Measurements from ENCODE around the gene SPRY4. TPM values are rescaled to one million over a fixed set of nuclear protein-coding genes. Genes with fewer than 3 reads are reported as not detected.
A peak's percentile ranks its signal among the peaks of the same experiment; 100 is the strongest.

Gene SPRY4
- total and polyA plus RNA-seq, 2 of the 13 experiments (the other 11 are each of a cell fraction or from before 2014, with no cell fraction given) = 8.9 to 17.8 TPM

GRCh38 chr5:142317173-142317572 is 7.6 kb downstream of the SPRY4 start (continued):
- TF ChIP-seq GRHL1 (CRISPR knock-in tag; conservative IDR thresholded peaks at IDR 0.05) (no peak), RELA (CRISPR knock-in tag; IDR thresholded peaks at IDR 0.05) (no peak), THYN1 (CRISPR knock-in tag; IDR thresholded peaks at IDR 0.05; ENCODE audit: borderline replicate concordance, low read depth) (no peak), ETS1 (CRISPR knock-in tag; IDR thresholded peaks at IDR 0.05) (no peak), HDAC2 (CRISPR knock-in tag; IDR thresholded peaks at IDR 0.05) (no peak), TERF1 (CRISPR knock-in tag; IDR thresholded peaks at IDR 0.05) (no peak), MLX (CRISPR knock-in tag; IDR thresholded peaks at IDR 0.05) (no peak)

- no TSS peak for BruUV-seq (replicated peaks)
- Histone ChIP-seq H3K36me3 (replicated peaks in 1 of 2; ENCODE audit: control insufficient read depth in 1 of 2, insufficient read depth in 2 of 2, low read length in 2 of 2) (peaks cover 36 to 69% of the 10 kb centered on the region in 2 experiments), H3K79me2 (ENCODE audit: insufficient read depth, low read length) (peaks cover 99% of the 10 kb centered on the region), H3K9me3 (ENCODE audit: low read length) (no peaks in the 10 kb centered on the region), H4K20me1 (ENCODE audit: insufficient read depth, low read length) (peaks cover 95% of the 10 kb centered on the region), H3K27me3 (ENCODE audit: control insufficient read depth in 1 of 2, insufficient read depth in 2 of 2, low read length in 2 of 2) (no peaks in the 10 kb centered on the region; a peak in 1 of 5 replicates), H3K4me2 (ENCODE audit: low read depth, low read length) (peak overlapping the region; percentile 3; the same call in 1 of the 2 replicates), H3K4me3 (replicated peaks in 1 of 3; ENCODE audit: insufficient read depth in 1 of 3, low read depth in 2 of 3, low read length in 3 of 3) (no peak overlapping the region), H3K27ac (ENCODE audit: extremely low read length, insufficient read depth, low read length) (no peak overlapping the region), H3K9ac (ENCODE audit: insufficient read depth, low read depth, low read length) (no peak overlapping the region), H3K4me1 (ENCODE audit: insufficient read depth, low read length) (peaks cover 86% of the 10 kb centered on the region), H2AFZ (ENCODE audit: low read length) (no peak overlapping the region)
- FAIRE-seq = no peak
- in situ Hi-C loops (cut with HindIII; ENCODE audit: extremely low pct_ligation_motif_present, low pct_unique_long_range_greater_than_20kb) = loop anchor here (25.0 kb wide), 1 partner anchor 154 kb away; no protein-coding TSS in a partner anchor
- TF ChIP-seq RARG (CRISPR knock-in tag; IDR thresholded peaks at IDR 0.05; ENCODE audit: low read depth) (no peak), ZFY (CRISPR knock-in tag; IDR thresholded peaks at IDR 0.05) (no peak), TFDP2 (CRISPR knock-in tag; IDR thresholded peaks at IDR 0.05) (no peak), SIX4 (CRISPR knock-in tag; IDR thresholded peaks at IDR 0.05) (no peak), JDP2 (CRISPR knock-in tag; IDR thresholded peaks at IDR 0.05; ENCODE audit: borderline replicate concordance) (no peak), CEBPG (CRISPR knock-in tag; IDR thresholded peaks at IDR 0.05) (no peak), FOXO4 (CRISPR knock-in tag; conservative IDR thresholded peaks at IDR 0.05) (no peak), SRSF1 (optimal IDR thresholded peaks at IDR 0.05; ENCODE audit: low read depth, low read length) (no peak), ZNF10 (CRISPR knock-in tag; IDR thresholded peaks at IDR 0.05; ENCODE audit: borderline replicate concordance, low read depth) (no peak)
- WGBS (ENCODE audit: low lambda C conversion rate) = 93% methylated on average over 6 of the region's 6 CpGs
- CTCF ChIA-PET (ENCODE audit: low intra/inter-chr PET ratio, low total read pairs) = no interaction called here
- ATAC-seq = no peak
- no peak for DNase-seq (ENCODE audit: low spot score)
- POLR2A ChIA-PET = no interaction called here
- intact Hi-C loops (cut with micrococcal nuclease; ENCODE audit: unreplicated experiment) = no loop called here
Observed at GRCh38 chr5:142316681-142317080, 8.1 kb downstream of the SPRY4 start.

Measured in HepG2 (cell line).